SH-SY5Y (cell line): ENCODE measurements around the gene CFAP97D2.

Experiments used
- GATA2 ChIP-seq: IDR thresholded peaks from 2 replicates; pipeline ENCODE4 v1.6.1; 2011; ENCODE audit warnings: mild to moderate bottlenecking, low read depth, low read length
- GATA3 ChIP-seq: IDR thresholded peaks from 2 replicates; pipeline ENCODE4 v1.6.1; 2011; ENCODE audit warnings: low read depth, mild to moderate bottlenecking, low read length, moderate library complexity

Gene CFAP97D2

GRCh38 chr13:114151031-114151430 lies 28.0 kb upstream of the CFAP97D2 start:
- TF ChIP-seq GATA2 (no peak), GATA3 (no peak)

- no peak for TF ChIP-seq GATA3
These were observed 27.3 kb upstream of the CFAP97D2 start for GRCh38 chr13:114151565-114152284.

- no peak for TF ChIP-seq GATA3
- TF ChIP-seq GATA2 = no peak
These were observed 26.8 kb upstream of the CFAP97D2 start for GRCh38 chr13:114152285-114152645.

DNA sequence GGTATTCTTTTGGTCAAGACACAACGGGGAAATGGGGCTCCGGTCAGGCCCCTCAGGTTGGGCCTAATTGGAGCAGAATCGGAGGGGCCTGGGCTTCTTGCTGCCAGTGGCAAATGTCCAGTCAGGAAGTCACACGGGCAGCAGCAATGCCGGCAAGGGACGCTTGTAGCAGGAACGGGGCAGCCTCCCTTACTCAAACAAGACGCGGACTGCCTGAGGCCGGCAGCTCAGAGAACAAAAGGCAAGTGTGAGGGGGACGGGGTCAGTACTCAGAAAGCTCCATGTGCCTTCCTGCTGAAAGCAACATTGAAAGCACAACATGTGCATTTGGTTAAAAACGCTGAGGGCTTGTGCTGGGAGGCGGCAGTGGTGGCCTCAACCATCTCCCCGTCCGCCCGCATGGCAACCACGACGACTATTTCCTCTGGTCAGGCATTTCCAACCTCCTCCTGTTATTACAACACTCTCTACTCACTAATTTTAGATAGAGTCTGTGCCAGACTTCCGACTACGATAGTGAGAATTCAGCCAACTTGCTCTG lies 26.2 kb upstream of the CFAP97D2 start:
- TF ChIP-seq GATA2 = no peak
- TF ChIP-seq GATA3 = no peak

- TF ChIP-seq GATA3 (no peak), GATA2 (no peak)
These were observed 25.5 kb upstream of the CFAP97D2 start for GRCh38 chr13:114153485-114154080.

DNA sequence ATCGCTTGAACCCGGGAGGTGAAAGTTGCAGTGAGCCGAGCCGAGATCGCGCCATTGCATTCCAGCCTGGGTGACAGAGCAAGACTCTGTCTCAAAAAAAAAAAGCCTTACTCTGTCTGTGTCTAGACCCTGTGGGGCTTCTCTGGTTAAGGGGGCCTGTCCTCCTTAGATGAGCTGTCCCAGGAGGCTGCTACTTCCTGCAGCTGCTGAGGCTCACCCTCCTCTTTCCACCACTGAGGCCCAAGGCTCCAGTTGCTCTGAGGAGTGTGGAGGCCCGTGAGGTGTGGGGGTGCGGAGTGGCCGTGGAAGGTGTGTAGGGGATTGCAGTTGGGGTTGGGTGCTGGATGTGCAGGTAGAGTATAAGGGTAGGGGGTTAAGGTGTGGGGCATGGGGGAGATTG lies 24.6 kb upstream of the CFAP97D2 start:
- no peak for TF ChIP-seq GATA3
- TF ChIP-seq GATA2 = no peak

GRCh38 chr13:114155320-114155719 lies 23.7 kb upstream of the CFAP97D2 start:
- no peak for TF ChIP-seq GATA3
- TF ChIP-seq GATA2 = no peak

GRCh38 chr13:114155926-114156883 lies 22.9 kb upstream of the CFAP97D2 start:
- TF ChIP-seq GATA3 = no peak
- TF ChIP-seq GATA2 = no peak

DNA sequence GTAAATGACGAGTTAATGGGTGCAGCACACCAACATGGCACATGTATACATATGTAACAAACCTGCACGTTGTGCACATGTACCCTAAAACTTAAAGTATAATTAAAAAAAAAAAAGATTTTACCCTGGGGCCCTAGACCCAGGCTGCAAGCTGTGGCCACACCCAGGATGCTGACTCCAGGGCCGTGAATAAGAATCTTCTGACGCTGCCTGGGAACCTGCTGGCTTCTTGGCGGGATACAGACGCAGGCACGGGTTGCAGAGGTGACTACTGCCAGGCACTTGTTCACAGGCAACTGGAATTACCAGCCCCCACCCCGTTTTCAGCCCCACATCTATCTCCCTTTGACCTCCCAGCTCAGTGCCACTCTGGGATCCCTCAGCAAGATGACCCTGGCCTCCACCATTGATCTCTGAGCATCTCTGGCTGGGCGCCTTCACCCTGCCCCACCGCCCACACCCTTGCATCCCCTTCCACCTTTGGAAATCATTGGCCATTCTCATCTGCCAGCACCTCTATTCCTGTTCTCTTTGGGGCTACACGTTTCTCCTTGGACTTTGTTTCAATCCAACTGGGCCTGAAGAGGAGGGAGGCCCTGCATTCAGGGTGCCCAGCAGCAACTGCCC lies 21.1 kb upstream of the CFAP97D2 start:
- TF ChIP-seq GATA2 (no peak), GATA3 (no peak)

GRCh38 chr13:114161028-114161556 lies 18.0 kb upstream of the CFAP97D2 start:
- no peak for TF ChIP-seq GATA3
- TF ChIP-seq GATA2 = no peak

DNA sequence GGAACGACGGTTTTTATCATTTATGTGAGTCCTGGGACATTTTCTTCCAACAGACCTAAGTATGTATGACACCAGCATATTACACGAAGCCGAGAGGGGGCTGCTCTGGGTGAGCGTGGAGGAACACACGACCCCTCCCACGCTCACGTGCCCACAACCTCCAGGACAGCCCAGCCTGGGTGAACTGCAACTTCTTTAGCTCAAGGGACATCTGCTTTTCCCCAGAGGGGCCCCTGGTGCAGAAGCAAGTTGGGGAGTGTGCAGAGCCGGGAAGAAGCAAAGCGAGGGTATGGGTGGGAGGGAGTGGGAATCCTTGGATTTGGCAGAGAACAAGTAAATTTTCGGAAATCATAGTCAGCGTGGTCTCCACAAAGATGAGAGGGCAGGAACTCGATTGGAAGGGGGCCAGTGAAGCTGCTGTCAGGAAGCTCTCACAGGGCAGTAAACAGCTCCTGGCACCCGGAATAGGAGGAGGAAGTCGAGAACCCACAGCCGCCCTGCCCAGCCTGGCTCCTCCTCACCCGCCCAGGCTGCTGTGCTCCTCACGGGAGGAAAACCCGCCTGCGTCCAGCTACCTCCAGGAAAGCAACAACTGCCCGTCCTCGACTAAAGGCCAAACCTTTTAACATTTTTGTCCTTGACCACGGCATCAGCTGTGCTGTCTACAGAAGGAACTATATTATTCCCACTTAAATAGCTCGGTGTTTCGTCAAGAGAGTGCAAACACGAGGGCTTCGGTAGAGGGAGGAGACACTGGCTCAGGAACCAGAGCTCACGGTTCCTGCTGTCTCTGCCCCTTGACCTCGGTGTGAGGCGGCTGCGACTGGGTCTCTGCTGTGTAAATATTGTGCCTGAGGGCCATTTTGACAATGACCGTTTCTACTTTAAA lies 17.2 kb upstream of the CFAP97D2 start:
- TF ChIP-seq GATA3 (no peak), GATA2 (no peak)

- TF ChIP-seq GATA2 = no peak
- TF ChIP-seq GATA3 = no peak
These were observed 16.5 kb upstream of the CFAP97D2 start for GRCh38 chr13:114162533-114162922.

DNA sequence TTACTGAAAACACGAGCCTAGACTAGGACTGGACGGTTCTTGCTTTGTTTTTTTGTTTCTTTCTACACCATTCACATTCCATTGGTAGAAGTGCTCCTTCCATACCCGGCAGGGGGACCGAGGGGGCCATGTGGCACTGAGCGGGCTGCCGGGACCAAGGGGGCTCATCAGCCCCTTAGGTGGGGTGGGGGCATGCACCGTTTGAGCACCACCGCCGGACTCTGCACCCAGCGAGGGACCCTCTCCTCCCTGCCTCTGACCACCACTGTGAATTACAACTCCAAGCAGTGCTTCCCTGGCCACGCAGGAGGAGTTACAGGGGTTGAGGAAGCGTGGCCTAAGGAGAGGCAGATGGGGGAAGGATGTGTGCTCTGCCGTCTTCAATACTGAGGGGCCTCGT lies 15.0 kb upstream of the CFAP97D2 start:
- TF ChIP-seq GATA2 (no peak), GATA3 (no peak)
